Measurements from ENCODE around the gene ABTB2.

ABTB2 gene

DNA sequence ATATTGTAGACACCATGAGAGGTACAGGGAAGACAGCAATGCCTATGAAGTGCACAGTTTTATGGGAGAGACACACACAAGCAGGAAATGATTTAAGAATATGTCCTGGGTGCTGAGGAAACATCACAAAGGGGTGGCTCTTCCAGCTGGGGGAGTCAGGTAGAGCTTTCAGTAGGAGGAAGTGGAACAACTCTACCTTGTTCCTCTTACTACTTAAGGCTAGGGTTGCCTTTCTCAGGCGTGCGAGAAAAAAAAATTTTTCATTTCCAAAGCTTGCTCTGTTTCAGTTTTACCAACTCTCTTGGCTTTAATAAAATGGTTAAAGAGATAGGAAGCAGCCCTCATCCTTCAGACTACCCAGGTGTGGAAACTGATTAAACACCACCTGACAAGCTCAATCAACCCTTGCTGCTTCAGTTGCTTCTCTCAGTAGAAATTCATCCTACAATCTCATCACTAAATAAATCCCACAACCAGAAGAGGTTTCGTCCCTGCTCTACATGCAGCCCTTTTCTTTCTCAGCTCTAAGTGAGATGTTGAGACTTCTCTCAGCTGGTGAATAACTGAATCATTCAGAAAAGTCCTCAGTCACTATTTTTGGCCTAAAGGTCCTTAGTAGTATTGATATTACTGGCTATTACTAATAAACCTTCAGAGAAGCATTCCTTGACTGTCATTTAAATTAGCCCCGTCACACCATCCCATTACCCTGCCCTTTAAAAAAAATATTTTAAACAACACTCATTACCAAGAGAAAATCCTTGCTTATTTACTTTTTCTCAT is 5.9 kb downstream of the ABTB2 start:
- H2AFZ ChIP-seq (ENCODE audit: low read depth, low read length): no peak overlapping the region
- no peaks in the 10 kb centered on the region for H3K79me2 ChIP-seq (ENCODE audit: insufficient read depth, low read length)
- no peaks in the 10 kb centered on the region for H3K4me1 ChIP-seq (ENCODE audit: insufficient read depth, low read length)
- no peak overlapping the region for H3K27ac ChIP-seq (ENCODE audit: low read length)
- H3K4me2 ChIP-seq (ENCODE audit: insufficient read depth, low read length): no peak overlapping the region
- H3K36me3 ChIP-seq (ENCODE audit: insufficient read depth, low read length): no peaks in the 10 kb centered on the region
- no peak for DNase-seq
- H4K20me1 ChIP-seq (ENCODE audit: insufficient read depth, low read length): 0 out of 2 replicates have a peak, but pooled peaks cover 1% of the 10 kb centered on the region
- no peak for ATAC-seq (ENCODE audit: insufficient read depth, low read depth)
- H3K27me3 ChIP-seq (ENCODE audit: insufficient read depth, low read length, poor library complexity): peaks cover 29% of the 10 kb centered on the region
- TF ChIP-seq EZH2 (IDR thresholded peaks at IDR 0.05; ENCODE audit: borderline replicate concordance, low read depth, low read length, severe bottlenecking): no peak
- TF ChIP-seq, protein P1, sequence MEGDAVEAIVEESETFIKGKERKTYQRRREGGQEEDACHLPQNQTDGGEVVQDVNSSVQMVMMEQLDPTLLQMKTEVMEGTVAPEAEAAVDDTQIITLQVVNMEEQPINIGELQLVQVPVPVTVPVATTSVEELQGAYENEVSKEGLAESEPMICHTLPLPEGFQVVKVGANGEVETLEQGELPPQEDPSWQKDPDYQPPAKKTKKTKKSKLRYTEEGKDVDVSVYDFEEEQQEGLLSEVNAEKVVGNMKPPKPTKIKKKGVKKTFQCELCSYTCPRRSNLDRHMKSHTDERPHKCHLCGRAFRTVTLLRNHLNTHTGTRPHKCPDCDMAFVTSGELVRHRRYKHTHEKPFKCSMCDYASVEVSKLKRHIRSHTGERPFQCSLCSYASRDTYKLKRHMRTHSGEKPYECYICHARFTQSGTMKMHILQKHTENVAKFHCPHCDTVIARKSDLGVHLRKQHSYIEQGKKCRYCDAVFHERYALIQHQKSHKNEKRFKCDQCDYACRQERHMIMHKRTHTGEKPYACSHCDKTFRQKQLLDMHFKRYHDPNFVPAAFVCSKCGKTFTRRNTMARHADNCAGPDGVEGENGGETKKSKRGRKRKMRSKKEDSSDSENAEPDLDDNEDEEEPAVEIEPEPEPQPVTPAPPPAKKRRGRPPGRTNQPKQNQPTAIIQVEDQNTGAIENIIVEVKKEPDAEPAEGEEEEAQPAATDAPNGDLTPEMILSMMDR (IDR thresholded peaks at IDR 0.05; ENCODE audit: borderline replicate concordance, extremely low read depth, low read length, poor library complexity, severe bottlenecking): no peak
- H3K4me3 ChIP-seq (ENCODE audit: low read depth in 1 of 2, low read length in 2 of 2): no peak overlapping the region
- H3K9ac ChIP-seq (ENCODE audit: low read depth, low read length): no peak overlapping the region
- no peaks in the 10 kb centered on the region for H3K9me3 ChIP-seq (ENCODE audit: insufficient read depth, low read length, severe bottlenecking)

DNA sequence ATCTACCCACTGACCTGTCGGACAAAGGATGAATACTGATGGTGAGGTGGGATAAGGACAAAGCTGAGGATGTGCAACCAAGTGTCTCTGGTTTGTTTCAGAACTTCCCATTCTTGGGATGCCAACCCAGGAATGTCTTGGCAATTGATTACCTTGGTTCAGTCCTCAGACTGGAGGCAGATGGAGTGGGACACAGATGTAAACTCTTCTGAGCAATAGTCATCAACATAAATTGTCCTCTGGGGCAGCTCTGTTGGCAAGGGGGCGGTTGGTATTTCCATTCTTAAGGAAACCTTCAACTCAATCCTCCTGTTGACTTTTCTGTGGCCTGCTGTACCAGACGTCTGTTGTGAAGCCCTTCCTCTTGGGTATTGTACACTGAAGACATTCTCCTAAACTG is 6.8 kb downstream of the ABTB2 start:
- Histone ChIP-seq H2AFZ (ENCODE audit: low read depth, low read length) (no peak overlapping the region), H4K20me1 (ENCODE audit: insufficient read depth, low read length) (no peaks in the 10 kb centered on the region), H3K4me2 (ENCODE audit: insufficient read depth, low read length) (no peak overlapping the region), H3K79me2 (ENCODE audit: insufficient read depth, low read length) (no peaks in the 10 kb centered on the region), H3K4me3 (ENCODE audit: low read depth in 1 of 2, low read length in 2 of 2) (no peak overlapping the region), H3K27ac (ENCODE audit: low read length) (no peak overlapping the region), H3K27me3 (ENCODE audit: insufficient read depth, low read length, poor library complexity) (peaks cover 29% of the 10 kb centered on the region), H3K4me1 (ENCODE audit: insufficient read depth, low read length) (no peaks in the 10 kb centered on the region), H3K36me3 (ENCODE audit: insufficient read depth, low read length) (no peaks in the 10 kb centered on the region), H3K9ac (ENCODE audit: low read depth, low read length) (no peak overlapping the region), H3K9me3 (ENCODE audit: insufficient read depth, low read length, severe bottlenecking) (no peaks in the 10 kb centered on the region)
- DNase-seq (no peak), ATAC-seq (ENCODE audit: insufficient read depth, low read depth) (no peak)
- TF ChIP-seq, protein P1 (IDR thresholded peaks at IDR 0.05; ENCODE audit: borderline replicate concordance, extremely low read depth, low read length, poor library complexity, severe bottlenecking): no peak
- no peak for TF ChIP-seq EZH2 (IDR thresholded peaks at IDR 0.05; ENCODE audit: borderline replicate concordance, low read depth, low read length, severe bottlenecking)

DNA sequence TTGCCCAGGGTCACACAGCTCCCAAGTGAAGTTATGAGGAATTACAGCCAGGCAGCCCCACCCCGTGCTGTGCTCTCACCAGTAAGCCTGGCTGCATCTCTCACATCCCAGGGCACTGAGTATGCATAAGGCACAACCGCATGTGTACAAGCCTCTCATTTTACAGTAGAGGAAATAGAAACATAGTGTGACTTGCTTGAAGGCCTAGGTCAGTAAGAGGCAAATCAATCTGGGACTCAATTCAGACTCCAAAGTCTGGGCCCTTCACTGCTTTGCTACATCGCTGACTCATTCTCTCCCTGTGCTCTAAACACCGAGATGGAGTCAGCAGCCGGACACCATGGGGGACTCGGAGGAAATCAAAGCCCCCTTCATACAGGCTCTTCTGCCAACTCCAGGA is 7.9 kb downstream of the ABTB2 start:
- no peak overlapping the region for H3K9ac ChIP-seq (ENCODE audit: low read depth, low read length)
- H3K4me1 ChIP-seq (ENCODE audit: insufficient read depth, low read length): no peaks in the 10 kb centered on the region
- DNase-seq: no peak
- ATAC-seq (ENCODE audit: insufficient read depth, low read depth): no peak
- no peaks in the 10 kb centered on the region for H3K9me3 ChIP-seq (ENCODE audit: insufficient read depth, low read length, severe bottlenecking)
- peaks cover 32% of the 10 kb centered on the region for H3K27me3 ChIP-seq (ENCODE audit: insufficient read depth, low read length, poor library complexity)
- H3K4me2 ChIP-seq (ENCODE audit: insufficient read depth, low read length): no peak overlapping the region
- no peak overlapping the region for H3K4me3 ChIP-seq (ENCODE audit: low read depth in 1 of 2, low read length in 2 of 2)
- no peaks in the 10 kb centered on the region for H3K79me2 ChIP-seq (ENCODE audit: insufficient read depth, low read length)
- H2AFZ ChIP-seq (ENCODE audit: low read depth, low read length): no peak overlapping the region
- no peak for TF ChIP-seq EZH2 (IDR thresholded peaks at IDR 0.05; ENCODE audit: borderline replicate concordance, low read depth, low read length, severe bottlenecking)
- TF ChIP-seq, protein P1 (IDR thresholded peaks at IDR 0.05; ENCODE audit: borderline replicate concordance, extremely low read depth, low read length, poor library complexity, severe bottlenecking): no peak
- H3K36me3 ChIP-seq (ENCODE audit: insufficient read depth, low read length): no peaks in the 10 kb centered on the region
- H4K20me1 ChIP-seq (ENCODE audit: insufficient read depth, low read length): no peaks in the 10 kb centered on the region
- no peak overlapping the region for H3K27ac ChIP-seq (ENCODE audit: low read length)

Data from DND-41 (cell line).